Astrocyte (in vitro differentiated cells and primary cell): ENCODE measurements around the gene IDE. TPM values are rescaled to one million over a fixed set of nuclear protein-coding genes. Genes with fewer than 3 reads are reported as not detected.

Experiments used
- DNase-seq: peaks from one replicate; pipeline ENCODE4 v3.0.0-alpha.2; 2010; ENCODE audit warnings: low read depth
- FAIRE-seq: peaks from 2 replicates; lab custom pipeline; 2011; peaks lifted over from hg19 to GRCh38; lab: Jason Lieb, UNC
- H2AFZ ChIP-seq: 2 replicates; pipeline ENCODE4 v1.6.0; 2012; ENCODE audit warnings: low read depth, low read length, inconsistent platforms
- H3K27ac ChIP-seq: 2 replicates; pipeline ENCODE4 v1.5.1; 2011; ENCODE audit warnings: low read depth, low read length, inconsistent platforms
- H3K27me3 ChIP-seq: 2 replicates; pipeline ENCODE4 v1.6.0; 2011; ENCODE audit warnings: low read length, inconsistent platforms; ENCODE audit not compliant: insufficient read depth
- H3K36me3 ChIP-seq: 2 replicates; pipeline ENCODE4 v1.5.1; 2011; ENCODE audit warnings: low read length, inconsistent platforms; ENCODE audit not compliant: insufficient read depth
- H3K4me1 ChIP-seq: 2 replicates; pipeline ENCODE4 v1.5.1; 2011; ENCODE audit warnings: low read length, inconsistent platforms; ENCODE audit not compliant: insufficient read depth
- H3K4me2 ChIP-seq: 2 replicates; pipeline ENCODE4 v1.6.0; 2012; ENCODE audit warnings: low read length, inconsistent platforms
- H3K4me3 ChIP-seq: 2 replicates; pipeline ENCODE4 v1.5.1; 2011; ENCODE audit warnings: low read depth, mild to moderate bottlenecking, low read length, inconsistent platforms; ENCODE audit not compliant: insufficient read depth
- H3K79me2 ChIP-seq: 2 replicates; pipeline ENCODE4 v1.6.0; 2012; ENCODE audit warnings: mild to moderate bottlenecking, low read length, inconsistent platforms; ENCODE audit not compliant: insufficient read depth
- H3K9ac ChIP-seq: 2 replicates; pipeline ENCODE4 v1.6.0; 2012; ENCODE audit warnings: mild to moderate bottlenecking, low read length, inconsistent platforms
- H3K9me3 ChIP-seq: 2 replicates; pipeline ENCODE4 v1.5.1; 2012; ENCODE audit warnings: low read depth, mild to moderate bottlenecking, low read length, inconsistent platforms; ENCODE audit not compliant: insufficient read depth
- H4K20me1 ChIP-seq: 2 replicates; pipeline ENCODE4 v1.6.0; 2012; ENCODE audit warnings: low read length, inconsistent platforms; ENCODE audit not compliant: insufficient read depth
- H3K27ac Mint-ChIP-seq: one replicate; pipeline ENCODE4 v1.8.0; 2021; ENCODE audit warnings: mild to moderate bottlenecking, mixed read lengths; ENCODE audit not compliant: unreplicated experiment
- H3K27me3 Mint-ChIP-seq: one replicate; pipeline ENCODE4 v1.8.0; 2021; ENCODE audit warnings: low read depth, mixed read lengths; ENCODE audit not compliant: unreplicated experiment
- H3K36me3 Mint-ChIP-seq: one replicate; pipeline ENCODE4 v1.8.0; 2021; ENCODE audit warnings: low read depth, mixed read lengths; ENCODE audit not compliant: unreplicated experiment
- H3K4me1 Mint-ChIP-seq: one replicate; pipeline ENCODE4 v1.8.0; 2021; ENCODE audit warnings: low read depth, mixed read lengths; ENCODE audit not compliant: unreplicated experiment
- H3K4me3 Mint-ChIP-seq: one replicate; pipeline ENCODE4 v1.8.0; 2021; ENCODE audit warnings: mild to moderate bottlenecking, moderate library complexity, mixed read lengths; ENCODE audit not compliant: unreplicated experiment
- H3K9me3 Mint-ChIP-seq: one replicate; pipeline ENCODE4 v1.8.0; 2021; ENCODE audit warnings: mild to moderate bottlenecking, mixed read lengths; ENCODE audit not compliant: unreplicated experiment
- EZH2 ChIP-seq: IDR thresholded peaks from 2 replicates; pipeline ENCODE4 v1.6.1; 2012; ENCODE audit warnings: mild to moderate bottlenecking, low read length, inconsistent platforms; ENCODE audit not compliant: insufficient read depth
- total RNA-seq: library from RNA; stranded (reverse); gene quantifications from 2 replicates; pipeline ENCODE4 v1.2.1, GENCODE V29; 2021
- TF ChIP-seq, protein P1 (sequence below): IDR thresholded peaks from 2 replicates; pipeline ENCODE4 v1.5.1; 2011; ENCODE audit warnings: low read depth, mild to moderate bottlenecking, inconsistent platforms, low read length, moderate library complexity; ENCODE audit not compliant: insufficient read depth

IDE gene
- total RNA-seq, 1 donor from 2014 or later = 35.9 TPM

- H3K36me3 Mint-ChIP-seq = no peaks in the 10 kb centered on the region
- no peak overlapping the region for H2AFZ ChIP-seq
- TF ChIP-seq, protein P1, sequence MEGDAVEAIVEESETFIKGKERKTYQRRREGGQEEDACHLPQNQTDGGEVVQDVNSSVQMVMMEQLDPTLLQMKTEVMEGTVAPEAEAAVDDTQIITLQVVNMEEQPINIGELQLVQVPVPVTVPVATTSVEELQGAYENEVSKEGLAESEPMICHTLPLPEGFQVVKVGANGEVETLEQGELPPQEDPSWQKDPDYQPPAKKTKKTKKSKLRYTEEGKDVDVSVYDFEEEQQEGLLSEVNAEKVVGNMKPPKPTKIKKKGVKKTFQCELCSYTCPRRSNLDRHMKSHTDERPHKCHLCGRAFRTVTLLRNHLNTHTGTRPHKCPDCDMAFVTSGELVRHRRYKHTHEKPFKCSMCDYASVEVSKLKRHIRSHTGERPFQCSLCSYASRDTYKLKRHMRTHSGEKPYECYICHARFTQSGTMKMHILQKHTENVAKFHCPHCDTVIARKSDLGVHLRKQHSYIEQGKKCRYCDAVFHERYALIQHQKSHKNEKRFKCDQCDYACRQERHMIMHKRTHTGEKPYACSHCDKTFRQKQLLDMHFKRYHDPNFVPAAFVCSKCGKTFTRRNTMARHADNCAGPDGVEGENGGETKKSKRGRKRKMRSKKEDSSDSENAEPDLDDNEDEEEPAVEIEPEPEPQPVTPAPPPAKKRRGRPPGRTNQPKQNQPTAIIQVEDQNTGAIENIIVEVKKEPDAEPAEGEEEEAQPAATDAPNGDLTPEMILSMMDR = no peak
- no peak for TF ChIP-seq EZH2
- no peaks in the 10 kb centered on the region for H3K4me1 Mint-ChIP-seq
- H3K27ac Mint-ChIP-seq = no peak overlapping the region
- H3K4me1 ChIP-seq = no peaks in the 10 kb centered on the region
- no peak overlapping the region for H3K4me3 Mint-ChIP-seq
- H3K9me3 ChIP-seq = no peaks in the 10 kb centered on the region
- no peaks in the 10 kb centered on the region for H3K9me3 Mint-ChIP-seq
- DNase-seq (no peak), FAIRE-seq (no peak)
- H3K79me2 ChIP-seq = no peaks in the 10 kb centered on the region
- H4K20me1 ChIP-seq = no peaks in the 10 kb centered on the region
- no peak overlapping the region for H3K4me3 ChIP-seq
- no peaks in the 10 kb centered on the region for H3K27me3 ChIP-seq
- H3K36me3 ChIP-seq = no peaks in the 10 kb centered on the region
- H3K27me3 Mint-ChIP-seq = no peaks in the 10 kb centered on the region
- no peak overlapping the region for H3K4me2 ChIP-seq
- no peak overlapping the region for H3K27ac ChIP-seq
- H3K9ac ChIP-seq = no peak overlapping the region
These were observed 141.3 kb downstream of the IDE start for GRCh38 chr10:92432596-92432995.

GRCh38 chr10:92430103-92430502, 143.8 kb downstream of the IDE start:
- H3K4me3 ChIP-seq = no peak overlapping the region
- Mint-ChIP-seq H3K4me1 (no peaks in the 10 kb centered on the region), H3K9me3 (no peaks in the 10 kb centered on the region), H3K4me3 (no peak overlapping the region), H3K27me3 (no peaks in the 10 kb centered on the region), H3K36me3 (no peaks in the 10 kb centered on the region), H3K27ac (no peak overlapping the region)
- no peaks in the 10 kb centered on the region for H4K20me1 ChIP-seq
- H3K9ac ChIP-seq = no peak overlapping the region
- H3K36me3 ChIP-seq = no peaks in the 10 kb centered on the region
- no peaks in the 10 kb centered on the region for H3K4me1 ChIP-seq
- H3K27me3 ChIP-seq = no peaks in the 10 kb centered on the region
- TF ChIP-seq EZH2 = no peak
- no peak overlapping the region for H3K4me2 ChIP-seq
- H3K9me3 ChIP-seq = no peaks in the 10 kb centered on the region
- H3K27ac ChIP-seq = no peak overlapping the region
- FAIRE-seq (no peak), DNase-seq (no peak)
- H3K79me2 ChIP-seq = no peaks in the 10 kb centered on the region
- no peak overlapping the region for H2AFZ ChIP-seq

- no peaks in the 10 kb centered on the region for H3K4me1 Mint-ChIP-seq
- no peak overlapping the region for H3K4me3 Mint-ChIP-seq
- H3K4me2 ChIP-seq = no peak overlapping the region
- DNase-seq = no peak
- no peaks in the 10 kb centered on the region for H3K9me3 Mint-ChIP-seq
- H3K4me3 ChIP-seq = no peak overlapping the region
- no peaks in the 10 kb centered on the region for H3K36me3 Mint-ChIP-seq
- no peaks in the 10 kb centered on the region for H4K20me1 ChIP-seq
- TF ChIP-seq EZH2 = no peak
- TF ChIP-seq, protein P1 = no peak
- no peaks in the 10 kb centered on the region for H3K36me3 ChIP-seq
- no peaks in the 10 kb centered on the region for H3K79me2 ChIP-seq
- no peak overlapping the region for H3K9ac ChIP-seq
- no peak overlapping the region for H2AFZ ChIP-seq
- FAIRE-seq = no peak
- H3K27me3 Mint-ChIP-seq = no peaks in the 10 kb centered on the region
- H3K27ac Mint-ChIP-seq = no peak overlapping the region
- peaks cover 2% of the 10 kb centered on the region for H3K4me1 ChIP-seq
- no peaks in the 10 kb centered on the region for H3K9me3 ChIP-seq
- peaks cover 24% of the 10 kb centered on the region for H3K27me3 ChIP-seq
- no peak overlapping the region for H3K27ac ChIP-seq
These were observed 152.3 kb downstream of the IDE start for GRCh38 chr10:92421550-92421949.
